NT2/D1 (cell line): ENCODE results near the gene RHNO1.

Experiments
- SUZ12 ChIP-seq: IDR thresholded peaks from 2 replicates; pipeline ENCODE4 v1.6.1; 2011; ENCODE audit not compliant: insufficient read length, insufficient read depth; ENCODE audit errors: extremely low read depth
- YY1 ChIP-seq: IDR thresholded peaks from 2 replicates; pipeline ENCODE4 v1.6.1; 2011; ENCODE audit not compliant: insufficient read length, insufficient read depth
- ZNF274 ChIP-seq: IDR thresholded peaks from 2 replicates; pipeline ENCODE4 v1.6.1; 2011; ENCODE audit warnings: mild to moderate bottlenecking, low read depth, low read length

DNA sequence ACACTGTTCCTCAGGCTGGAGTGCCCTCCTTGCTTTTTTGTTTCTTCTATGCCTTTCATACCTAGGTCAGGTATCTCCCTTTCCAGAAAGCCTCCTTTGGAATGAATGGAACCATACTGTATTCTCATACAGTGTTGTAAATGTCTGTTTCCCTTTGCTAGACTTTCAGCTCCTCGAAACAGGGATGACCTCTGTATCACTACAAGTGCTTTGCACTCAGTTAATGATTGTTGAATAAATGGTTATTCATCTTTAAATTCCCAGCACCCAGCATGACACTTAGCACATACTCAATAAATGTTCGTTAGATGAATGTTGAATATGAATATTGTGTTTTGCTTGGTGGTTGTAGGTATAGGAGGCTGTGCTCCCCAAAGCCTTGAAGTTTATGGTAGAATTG lies 7.8 kb downstream of the RHNO1 start:
- TF ChIP-seq ZNF274 (no peak), SUZ12 (no peak), YY1 (no peak)
